HUDEP-2 (cell line): ENCODE results near the gene SMG6.

Experiments
- DNase-seq, 76 experiments: peaks; one replicate each; lab custom pipeline; 2025; ENCODE audit not compliant: unreplicated experiment in 76 of 76; lab: John Stamatoyannopoulos, UW

The SMG6 gene

DNA sequence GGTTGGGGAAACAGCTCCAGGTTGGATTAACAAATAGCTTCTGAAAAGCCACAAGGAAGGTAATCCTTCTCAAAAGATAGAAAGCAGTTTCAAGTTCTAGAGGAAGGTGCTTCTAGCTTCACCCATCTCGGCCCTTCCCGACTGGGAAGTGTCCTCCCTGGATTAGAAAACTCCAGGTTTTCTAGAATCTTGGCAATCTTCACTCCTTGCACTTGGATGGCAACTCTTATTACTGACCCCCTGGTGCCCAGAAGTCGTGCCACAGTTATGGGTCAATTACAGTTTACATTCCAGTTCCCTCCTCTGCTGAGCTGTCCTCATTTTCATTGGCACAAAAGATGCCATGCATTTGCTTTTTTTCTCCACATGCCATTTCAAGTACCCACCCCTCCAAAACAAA lies 65.6 kb downstream of the SMG6 start:
- DNase-seq = no peak

DNA sequence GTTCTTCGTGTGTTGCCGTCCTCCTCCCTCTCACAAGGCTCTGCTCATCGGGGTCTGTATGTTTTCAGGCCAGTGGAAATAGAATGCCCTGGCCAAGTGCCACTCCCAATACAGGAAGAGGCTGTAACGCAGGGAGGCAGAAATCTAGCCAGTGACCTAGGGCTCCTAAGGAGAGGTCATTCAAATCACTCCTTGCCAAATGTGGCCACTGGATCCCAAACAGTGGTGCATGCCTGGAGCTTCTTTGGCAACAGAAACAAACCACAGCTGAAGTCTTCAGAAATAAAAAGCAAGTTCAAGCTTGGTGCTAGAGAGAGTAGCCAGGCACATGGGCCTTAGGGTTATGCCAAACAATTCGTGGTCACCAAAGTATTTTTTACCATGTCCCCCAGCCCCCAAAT lies 66.1 kb downstream of the SMG6 start:
- DNase-seq = no peak

DNA sequence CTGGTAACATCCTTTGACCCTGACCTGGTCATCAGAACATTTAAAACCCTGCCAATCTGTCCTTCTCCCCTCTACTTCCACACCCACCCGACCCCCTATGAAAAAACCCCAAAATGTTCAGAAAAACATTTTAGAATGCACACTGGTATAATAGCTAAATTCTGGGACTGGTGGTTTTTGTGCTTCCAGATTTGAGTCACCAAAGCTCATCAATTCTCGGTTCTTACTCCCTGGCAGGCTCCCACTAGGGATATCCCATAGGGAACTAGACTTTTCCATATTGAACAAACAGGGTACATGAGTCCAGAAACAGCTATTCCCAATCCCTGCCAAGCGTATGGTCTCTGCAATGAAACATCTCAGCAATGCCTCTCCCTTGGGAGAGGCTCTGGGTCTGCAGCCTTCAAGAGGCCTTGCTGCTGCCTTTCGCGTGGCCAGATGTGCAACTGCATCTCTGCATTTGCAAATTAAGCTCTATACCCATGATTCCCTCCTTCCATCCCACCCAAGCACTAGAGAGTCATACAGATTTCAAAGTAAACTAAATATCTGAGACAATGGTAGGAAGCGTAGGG lies 67.7 kb downstream of the SMG6 start:
- no peak for DNase-seq

DNA sequence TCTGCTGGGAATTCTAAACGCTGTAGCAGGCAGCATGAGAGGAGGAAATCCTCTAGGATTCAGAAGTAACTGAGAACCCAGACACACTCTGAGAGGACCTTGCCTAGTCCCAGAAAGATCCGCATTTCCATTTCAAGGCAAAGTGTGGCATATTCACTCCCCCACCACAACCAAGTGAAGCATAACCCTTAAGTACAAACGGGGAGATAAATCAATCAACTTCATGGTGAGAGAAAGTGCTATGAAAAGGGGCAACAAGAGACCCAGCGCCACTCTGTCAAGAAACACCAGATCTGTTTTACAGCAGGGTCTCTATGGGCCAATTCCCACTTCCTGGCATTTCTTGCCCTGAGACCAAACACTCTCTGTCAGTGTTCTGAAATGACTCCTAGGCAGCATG lies 68.3 kb downstream of the SMG6 start:
- no peak for DNase-seq

DNA sequence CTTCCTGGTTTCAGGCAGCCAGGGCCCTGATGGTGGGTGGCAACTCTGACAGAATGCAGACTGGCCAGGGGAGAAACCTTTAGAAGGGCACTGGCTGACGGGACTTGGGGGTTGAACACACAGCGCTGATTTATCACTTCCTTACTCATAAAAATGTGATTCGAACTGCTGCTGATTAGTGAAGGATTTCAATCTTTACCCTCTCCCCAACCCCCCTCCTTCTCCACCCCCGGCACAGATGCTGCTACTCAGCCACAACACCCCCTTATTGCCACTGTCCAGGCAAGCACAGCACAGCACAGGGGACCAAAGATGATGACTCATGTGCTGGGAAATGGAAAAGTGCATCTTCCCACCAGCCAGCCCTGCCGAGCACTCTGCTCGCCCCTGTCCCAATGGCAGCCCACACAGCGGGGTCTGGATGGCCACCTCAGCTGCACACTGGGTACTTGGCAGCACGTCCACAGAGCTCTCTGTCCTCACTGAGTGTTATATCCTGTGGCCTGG lies 70.1 kb downstream of the SMG6 start:
- DNase-seq = no peak

DNA sequence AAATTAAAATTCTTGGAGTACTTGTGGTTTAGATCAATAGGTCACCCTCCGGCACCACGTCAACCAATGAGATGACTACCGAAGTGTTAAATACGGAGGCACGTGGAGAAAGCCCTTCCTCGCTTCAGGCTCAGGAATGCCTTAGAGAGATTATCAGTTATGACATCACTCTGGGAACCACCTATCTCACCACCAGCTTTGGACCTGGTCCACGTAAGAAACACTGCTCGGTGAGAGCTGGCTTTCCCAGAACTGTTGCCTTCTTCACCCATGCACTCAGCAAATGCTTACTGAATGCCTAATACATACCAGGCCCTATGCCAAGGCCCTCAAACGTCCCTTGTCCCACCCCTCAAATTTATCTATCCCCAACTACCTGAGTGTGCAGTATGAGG lies 71.3 kb downstream of the SMG6 start:
- no peak for DNase-seq

DNA sequence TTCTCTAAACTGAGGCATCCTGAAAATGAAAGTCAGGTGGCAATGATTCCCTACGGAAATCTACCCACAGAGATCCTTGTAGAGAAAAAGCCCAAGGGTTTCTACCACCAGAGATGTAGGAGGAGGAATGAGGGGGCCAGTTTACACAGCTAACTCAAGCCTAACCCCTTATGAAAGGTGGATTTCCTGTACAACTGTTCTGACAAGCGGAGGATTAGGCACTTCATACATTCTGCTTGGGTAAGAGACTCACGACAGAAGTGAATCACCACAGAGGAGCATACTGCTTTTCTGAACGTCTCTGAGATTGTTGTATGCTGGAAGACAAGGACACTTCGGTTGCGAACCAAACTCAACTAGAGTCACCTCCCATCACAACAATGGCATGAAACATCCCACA lies 72.7 kb downstream of the SMG6 start:
- no peak for DNase-seq

DNA sequence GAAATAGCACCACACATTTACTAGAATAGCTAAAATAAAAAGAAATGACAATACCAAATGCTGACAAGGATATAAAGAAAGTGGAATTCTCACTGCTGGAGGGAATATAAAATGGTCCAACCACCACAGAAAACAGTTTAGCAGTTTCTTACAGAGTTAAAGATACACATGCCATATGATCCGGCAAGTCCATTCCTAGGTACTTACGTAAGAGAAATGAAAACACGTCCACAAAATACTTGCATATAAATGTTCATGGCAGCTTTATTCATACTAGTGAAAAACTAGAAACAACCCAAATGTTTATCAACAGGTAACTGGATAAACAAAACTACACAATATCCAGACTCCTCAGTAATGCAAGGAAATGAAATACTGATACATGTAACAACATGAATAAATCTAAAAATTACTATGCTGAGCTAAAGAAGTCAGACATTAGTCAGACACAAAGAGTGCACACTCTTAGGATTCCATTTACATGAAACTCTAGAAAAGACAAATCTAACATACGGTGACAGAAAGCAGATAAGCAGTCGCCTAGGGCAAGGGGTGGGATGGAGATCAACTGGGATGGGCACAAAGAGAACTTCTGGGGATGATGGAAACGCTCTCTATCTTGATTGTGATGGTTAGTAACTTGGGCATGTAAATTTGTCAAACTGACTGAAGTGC lies 76.4 kb downstream of the SMG6 start:
- no peak for DNase-seq

DNA sequence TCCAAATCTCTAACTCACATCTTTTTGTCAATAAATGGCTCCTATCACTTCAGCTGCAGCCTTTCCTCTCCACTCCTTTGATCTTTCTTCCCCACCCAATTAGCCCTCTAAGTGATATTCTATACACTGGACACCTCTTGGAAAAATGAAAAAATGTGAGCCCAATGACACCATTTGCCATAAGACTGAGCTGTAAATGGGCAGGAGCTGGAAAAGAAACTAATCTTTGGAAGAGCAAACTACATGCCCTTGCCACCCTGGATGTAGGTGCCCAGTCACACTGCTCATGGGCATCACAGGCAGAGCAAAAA lies 80.0 kb downstream of the SMG6 start:
- DNase-seq = no peak

DNA sequence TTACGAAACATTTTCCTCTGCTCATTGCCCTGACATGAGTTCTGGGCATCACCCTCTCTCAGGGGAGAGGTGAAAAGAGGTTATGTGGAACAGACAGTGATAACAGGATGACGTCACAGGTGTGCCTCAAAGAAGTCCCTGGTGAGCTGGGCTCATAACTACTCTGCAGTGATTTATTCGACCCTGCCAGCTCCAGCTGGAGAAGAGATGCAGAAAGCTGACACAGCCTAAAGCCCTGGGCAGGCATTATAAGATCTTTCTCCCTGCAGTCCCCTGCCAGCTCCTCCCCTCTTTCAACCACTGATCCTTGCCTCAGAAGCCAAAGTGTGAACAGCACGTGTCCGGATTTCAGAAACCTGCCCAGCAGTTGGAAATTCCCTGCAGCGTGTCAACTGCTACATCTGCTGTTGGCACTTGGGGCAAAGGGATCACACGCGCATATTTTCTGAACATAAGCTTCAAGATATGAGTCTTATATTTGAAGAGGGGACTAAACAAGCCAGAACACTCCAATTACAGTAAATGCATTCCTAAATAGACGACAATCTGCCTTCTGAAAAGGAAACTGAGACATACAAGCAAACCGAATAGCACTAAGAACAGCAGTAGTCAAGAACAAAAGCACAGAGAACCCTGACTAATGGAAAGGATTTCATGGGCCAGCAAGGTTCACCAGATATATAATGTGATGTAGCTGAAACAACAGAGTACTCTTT lies 80.5 kb downstream of the SMG6 start:
- DNase-seq = no peak

DNA sequence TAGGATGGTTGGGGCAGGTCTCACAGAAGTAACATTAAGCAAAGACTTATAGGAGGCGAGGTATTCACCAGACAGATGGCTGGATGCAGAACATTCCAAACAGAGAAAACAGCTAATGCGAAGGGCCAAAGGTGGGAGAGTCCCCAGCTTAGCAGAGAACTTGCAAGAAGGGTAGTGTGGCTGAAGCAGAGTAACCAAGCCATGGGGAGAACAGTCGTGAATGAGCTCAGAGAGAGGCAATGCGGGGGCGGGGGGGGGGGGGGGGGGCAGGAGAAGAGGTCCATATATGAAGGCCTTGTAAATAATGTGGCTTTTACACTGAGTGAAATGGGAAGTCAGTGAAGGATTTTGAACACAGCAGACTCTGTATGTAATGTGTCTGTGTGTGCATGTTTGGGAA lies 81.3 kb downstream of the SMG6 start:
- DNase-seq = no peak

DNA sequence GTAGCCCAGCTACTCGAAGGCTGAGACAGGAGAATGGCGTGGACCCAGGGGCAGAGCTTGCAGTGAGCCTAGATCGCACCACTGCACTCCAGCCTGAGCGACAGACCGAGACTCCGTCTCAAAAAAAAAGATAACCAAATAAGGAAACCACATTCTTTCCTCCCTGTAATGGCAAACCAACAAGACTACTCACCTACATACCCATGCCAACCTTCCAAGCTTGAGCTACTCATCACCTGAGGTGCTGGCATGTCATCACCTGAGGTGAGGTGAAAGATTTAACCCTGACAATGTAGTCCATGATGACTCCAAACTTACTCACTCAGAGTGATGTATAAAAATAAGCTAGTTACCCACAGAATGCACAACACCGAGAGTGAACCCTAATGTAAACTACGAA lies 85.2 kb downstream of the SMG6 start:
- no peak for DNase-seq

DNA sequence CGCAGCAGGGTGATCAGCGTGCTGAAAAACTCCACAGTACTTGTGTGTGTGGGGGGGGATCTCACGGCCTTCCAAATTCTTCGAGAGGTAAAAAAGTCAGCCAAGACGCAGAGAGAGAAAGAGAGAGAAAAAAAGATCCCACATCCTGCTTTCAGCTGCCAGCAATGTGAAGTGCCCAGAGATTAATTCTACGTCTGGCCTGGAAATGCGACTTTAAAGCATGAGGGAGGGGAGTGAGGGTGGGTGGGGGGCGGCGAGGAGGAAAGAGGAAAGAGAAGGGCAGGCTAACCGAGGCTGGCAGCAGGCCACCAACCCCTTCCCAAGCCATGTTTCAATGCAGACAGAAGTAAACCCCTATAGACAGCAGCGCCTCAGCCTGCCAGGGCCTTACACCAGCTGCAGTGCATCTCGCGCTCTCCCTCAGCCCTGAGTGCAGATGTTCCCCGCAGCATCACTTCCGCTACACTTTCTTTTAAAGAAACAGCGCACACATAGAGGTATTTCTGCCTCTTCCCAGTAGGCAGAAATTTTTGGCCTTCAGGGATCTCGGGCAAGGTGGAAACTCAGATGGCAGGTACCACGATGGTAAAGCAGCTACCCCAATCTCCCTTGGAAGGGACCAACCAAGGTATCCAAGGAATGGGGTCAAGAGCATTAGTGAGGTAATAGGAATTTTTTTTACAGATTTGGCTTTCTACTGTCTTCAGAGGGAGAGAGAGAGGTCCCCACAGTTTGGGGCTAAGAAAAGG lies 87.8 kb downstream of the SMG6 start:
- DNase-seq = peak in 13 of 76 experiments; percentile 3 to 40 (median 22)

DNA sequence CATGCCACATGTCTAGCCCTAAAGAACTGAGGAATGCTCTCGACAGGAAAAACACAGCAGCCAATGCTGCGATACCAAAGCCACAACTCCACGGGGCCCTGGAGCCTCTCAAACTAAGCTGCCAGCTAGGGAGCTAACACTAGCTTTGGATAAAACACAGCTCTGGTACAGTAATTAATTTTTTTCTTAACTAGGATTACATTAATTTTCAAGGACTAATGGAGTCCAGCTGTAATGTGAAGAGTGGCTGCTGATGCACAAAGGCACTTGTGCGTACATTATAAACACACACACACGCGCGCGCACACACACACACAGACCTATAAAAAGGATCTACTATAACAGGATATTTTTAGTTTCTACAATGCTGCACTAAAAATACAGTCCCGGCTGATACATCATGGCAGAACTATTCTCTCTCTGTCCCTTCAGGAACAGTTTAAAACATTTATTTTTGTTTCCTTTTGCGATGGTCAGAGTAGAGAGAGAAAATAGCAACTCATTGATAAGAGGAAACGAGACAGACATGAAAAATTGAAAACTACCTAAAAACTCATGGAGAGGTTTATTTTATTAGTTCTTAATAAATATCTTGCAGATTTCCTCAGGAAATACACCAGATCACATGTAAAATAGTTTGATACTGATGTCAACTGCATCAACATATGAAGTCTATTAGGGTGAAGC lies 88.5 kb downstream of the SMG6 start:
- DNase-seq = peak in 1 of 76 experiments; percentile 3

DNA sequence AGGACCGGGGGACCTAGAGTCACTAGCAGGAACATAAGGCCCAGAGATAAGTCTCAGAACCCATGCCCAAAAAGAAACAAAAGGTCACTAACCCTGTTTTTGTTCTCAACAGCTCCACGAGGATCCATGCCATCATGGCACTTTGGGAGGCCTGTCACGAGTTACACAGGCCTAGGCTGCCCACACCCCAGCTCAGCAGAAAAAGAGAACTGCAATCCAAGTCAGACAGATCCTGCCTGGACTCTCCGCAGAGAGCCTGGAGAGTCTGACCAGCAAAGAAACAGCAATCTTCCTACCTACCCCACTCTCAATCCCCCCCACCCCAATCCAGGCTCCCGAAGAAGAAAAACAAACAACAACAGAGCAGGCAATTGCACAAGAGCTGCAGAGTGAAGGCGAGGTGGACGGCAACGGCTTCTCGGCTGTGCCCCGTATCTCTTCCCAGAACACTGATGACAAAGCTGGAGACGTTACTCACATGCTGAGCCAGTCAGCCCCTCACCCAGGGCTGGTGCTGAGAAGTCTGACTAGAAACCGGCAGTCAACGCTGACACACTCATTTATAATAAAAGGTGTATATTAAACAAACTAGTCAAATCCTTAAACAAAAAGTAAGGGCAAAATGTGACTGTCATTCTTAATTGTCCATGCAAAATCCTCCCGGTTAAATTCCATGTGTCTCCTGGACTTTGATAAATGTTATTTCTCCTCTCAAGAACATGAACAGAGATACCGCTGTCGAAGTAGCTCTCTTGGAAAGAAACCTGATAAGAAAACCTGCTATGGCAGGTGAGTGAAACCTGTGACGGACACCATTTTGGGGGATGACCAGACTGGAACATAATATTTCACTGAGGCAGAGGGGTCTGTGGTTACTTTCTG lies 89.3 kb downstream of the SMG6 start:
- DNase-seq = peak in 13 of 76 experiments; percentile 16 to 50 (median 26)

DNA sequence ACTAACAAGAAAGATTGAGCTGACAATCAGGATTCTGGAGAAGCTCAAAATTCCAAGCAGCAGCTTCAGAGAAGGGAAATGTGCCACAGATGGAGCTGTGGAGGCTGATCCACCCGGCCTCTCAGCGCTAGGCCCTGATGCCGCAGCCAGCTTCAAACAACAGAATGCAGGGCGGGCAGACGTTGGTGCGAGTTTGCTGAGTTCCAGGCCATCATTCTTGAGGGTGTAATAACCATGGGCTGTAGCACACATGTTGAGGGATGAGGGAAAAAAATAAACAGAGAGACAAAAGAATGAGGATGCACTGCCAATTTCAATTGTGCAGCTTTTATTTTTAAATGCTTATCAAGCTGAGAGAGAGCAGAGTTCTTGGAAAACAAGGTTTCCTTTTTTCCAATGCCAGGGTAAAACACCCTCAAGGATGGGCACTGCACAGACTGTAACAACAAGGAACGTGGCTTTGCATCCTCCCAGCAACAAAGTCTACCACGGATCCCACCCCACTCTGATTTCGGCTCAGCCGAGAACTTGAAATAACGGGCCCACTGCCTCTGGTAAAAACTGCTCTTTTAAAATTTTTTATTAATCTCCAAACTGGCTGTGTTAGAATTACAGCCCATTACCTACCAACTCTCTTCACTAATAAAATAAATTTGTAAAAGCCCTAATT lies 90.2 kb downstream of the SMG6 start:
- no peak for DNase-seq

DNA sequence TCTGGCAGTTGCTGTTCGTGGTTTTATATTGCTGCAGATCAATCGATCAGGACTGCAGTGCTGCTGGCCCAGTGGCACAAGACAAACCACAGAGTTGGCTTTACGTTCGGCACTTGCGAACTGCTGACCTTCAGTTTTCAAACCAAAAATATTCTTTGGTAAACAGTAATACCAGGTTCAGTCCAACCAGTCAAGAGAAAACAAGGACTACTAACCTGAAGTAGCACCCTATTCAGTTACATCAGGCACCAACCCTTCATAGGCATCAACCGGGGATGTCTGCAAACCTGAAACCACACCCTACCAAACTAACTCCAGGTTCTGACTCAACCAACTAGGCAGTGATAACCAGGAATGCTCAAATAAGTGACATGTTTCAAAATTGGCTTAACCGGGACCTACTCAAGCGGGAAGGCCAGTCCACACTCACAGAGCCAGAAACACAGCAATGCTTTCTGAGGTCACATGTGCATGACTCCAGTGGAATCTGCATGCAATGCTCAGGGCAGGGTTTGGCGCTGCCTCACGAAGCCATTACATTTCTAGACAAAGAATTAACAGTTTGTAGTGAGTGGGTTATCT lies 91.1 kb downstream of the SMG6 start:
- no peak for DNase-seq

DNA sequence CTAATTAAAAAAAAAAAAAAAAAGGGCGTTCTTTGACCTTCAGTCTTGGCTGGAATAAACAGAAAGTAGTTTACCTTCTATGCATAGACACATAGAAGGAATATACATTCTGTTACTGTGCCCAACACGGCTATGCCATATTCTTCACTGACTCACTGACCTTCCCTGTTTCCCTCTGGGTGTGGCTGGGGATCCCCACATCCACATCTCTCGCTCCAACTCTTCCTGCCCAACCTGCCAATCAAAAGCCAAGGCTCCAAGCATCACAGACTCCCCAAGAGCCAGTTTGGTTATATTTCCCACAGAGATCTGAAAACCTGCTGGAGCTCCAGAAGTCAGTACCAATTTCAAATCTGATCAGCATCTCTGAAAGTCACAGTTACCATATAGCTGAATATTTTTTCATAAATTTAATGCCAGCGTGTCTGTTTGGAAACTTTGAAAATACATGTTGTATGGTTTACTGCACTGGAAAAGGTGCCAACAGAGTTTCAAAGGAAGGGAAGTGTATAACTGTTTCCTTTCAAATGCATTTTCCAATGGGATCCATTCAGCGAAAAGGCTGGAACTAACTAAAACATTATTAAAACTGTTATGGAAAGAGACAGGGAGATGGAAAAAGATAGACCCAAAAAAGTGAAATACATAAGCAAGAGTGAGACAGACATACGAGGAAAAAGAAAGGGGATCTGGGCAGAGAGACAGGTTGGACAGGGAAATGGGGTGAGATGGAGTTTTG lies 91.8 kb downstream of the SMG6 start:
- DNase-seq = no peak
